Keratinocyte (primary cell): ENCODE measurements around the gene POU4F3.

Source experiments
- EZH2 ChIP-seq: IDR thresholded peaks from one replicate; pipeline ENCODE4 v1.6.1; 2012; ENCODE audit warnings: inconsistent platforms, mild to moderate bottlenecking, low read length, moderate library complexity
- TF ChIP-seq, protein P1 (sequence below), 3 experiments: IDR thresholded peaks in 1 of 3; conservative IDR thresholded peaks in 1 of 3; optimal IDR thresholded peaks in 1 of 3; 2 replicates in 2 of 3; 3 replicates in 1 of 3; pipeline versions ENCODE3 to v1.5.1; 2011; ENCODE audit warnings: low read length in 3 of 3, mild to moderate bottlenecking in 3 of 3, moderate library complexity in 2 of 3, control low read depth in 1 of 3, inconsistent platforms in 1 of 3; ENCODE audit not compliant: insufficient read depth in 2 of 3; ENCODE audit errors: extremely low read depth in 1 of 3

DNA sequence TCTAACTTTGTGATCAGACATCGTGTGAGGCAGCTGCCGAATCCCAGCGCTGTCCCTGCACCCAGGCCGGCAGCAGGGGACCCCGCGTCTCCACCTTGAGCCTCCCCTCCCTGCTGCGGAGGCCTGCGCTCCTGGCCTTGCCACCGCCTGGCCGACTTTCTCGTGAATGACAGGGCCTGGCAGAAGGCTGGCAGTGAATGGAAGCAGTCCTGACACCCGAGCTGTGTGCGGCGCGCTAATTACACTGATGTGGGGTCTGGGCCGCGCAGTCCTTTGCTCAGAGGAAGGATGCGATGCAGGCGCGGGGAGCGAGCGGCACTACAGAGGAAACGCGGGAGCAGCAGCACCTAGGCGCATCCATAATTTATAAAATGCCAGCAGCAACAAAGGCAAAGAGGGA, 40.3 kb downstream of the POU4F3 start:
- TF ChIP-seq, protein P1, sequence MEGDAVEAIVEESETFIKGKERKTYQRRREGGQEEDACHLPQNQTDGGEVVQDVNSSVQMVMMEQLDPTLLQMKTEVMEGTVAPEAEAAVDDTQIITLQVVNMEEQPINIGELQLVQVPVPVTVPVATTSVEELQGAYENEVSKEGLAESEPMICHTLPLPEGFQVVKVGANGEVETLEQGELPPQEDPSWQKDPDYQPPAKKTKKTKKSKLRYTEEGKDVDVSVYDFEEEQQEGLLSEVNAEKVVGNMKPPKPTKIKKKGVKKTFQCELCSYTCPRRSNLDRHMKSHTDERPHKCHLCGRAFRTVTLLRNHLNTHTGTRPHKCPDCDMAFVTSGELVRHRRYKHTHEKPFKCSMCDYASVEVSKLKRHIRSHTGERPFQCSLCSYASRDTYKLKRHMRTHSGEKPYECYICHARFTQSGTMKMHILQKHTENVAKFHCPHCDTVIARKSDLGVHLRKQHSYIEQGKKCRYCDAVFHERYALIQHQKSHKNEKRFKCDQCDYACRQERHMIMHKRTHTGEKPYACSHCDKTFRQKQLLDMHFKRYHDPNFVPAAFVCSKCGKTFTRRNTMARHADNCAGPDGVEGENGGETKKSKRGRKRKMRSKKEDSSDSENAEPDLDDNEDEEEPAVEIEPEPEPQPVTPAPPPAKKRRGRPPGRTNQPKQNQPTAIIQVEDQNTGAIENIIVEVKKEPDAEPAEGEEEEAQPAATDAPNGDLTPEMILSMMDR (optimal IDR thresholded peaks at IDR 0.05 in 1 of 3, IDR thresholded peaks at IDR 0.05 in 1 of 3, conservative IDR thresholded peaks at IDR 0.05 in 1 of 3; ENCODE audit: extremely low read depth in 1 of 3, insufficient read depth in 2 of 3, low read length in 3 of 3) = no peak
- no peak for TF ChIP-seq EZH2
